ENCODE results near the gene MARCHF3. TPM values are rescaled to one million over a fixed set of nuclear protein-coding genes. Genes with fewer than 3 reads are reported as not detected.

The MARCHF3 gene
- total RNA-seq, 2 donors from 2014 or later: 10.4 to 34.1 TPM

GRCh38 chr5:127074466-127074865 lies 44.1 kb upstream of the MARCHF3 start:
- no peak for TF ChIP-seq CTCF (IDR thresholded peaks at IDR 0.05)
- DNase-seq (ENCODE audit: low spot score) (no peak), ATAC-seq (ENCODE audit: insufficient number of reproducible peaks, low FRiP score, low read depth) (no peak)
- Histone ChIP-seq H3K27ac (no peak overlapping the region), H3K9me3 (no peaks in the 10 kb centered on the region), H3K36me3 (no peaks in the 10 kb centered on the region), H3K4me3 (no peak overlapping the region), H3K4me1 (ENCODE audit: control insufficient read depth in 1 of 2, low read depth in 2 of 2) (no peaks in the 10 kb centered on the region), H3K27me3 (replicated peaks; ENCODE audit: insufficient read depth) (no peaks in the 10 kb centered on the region)

DNA sequence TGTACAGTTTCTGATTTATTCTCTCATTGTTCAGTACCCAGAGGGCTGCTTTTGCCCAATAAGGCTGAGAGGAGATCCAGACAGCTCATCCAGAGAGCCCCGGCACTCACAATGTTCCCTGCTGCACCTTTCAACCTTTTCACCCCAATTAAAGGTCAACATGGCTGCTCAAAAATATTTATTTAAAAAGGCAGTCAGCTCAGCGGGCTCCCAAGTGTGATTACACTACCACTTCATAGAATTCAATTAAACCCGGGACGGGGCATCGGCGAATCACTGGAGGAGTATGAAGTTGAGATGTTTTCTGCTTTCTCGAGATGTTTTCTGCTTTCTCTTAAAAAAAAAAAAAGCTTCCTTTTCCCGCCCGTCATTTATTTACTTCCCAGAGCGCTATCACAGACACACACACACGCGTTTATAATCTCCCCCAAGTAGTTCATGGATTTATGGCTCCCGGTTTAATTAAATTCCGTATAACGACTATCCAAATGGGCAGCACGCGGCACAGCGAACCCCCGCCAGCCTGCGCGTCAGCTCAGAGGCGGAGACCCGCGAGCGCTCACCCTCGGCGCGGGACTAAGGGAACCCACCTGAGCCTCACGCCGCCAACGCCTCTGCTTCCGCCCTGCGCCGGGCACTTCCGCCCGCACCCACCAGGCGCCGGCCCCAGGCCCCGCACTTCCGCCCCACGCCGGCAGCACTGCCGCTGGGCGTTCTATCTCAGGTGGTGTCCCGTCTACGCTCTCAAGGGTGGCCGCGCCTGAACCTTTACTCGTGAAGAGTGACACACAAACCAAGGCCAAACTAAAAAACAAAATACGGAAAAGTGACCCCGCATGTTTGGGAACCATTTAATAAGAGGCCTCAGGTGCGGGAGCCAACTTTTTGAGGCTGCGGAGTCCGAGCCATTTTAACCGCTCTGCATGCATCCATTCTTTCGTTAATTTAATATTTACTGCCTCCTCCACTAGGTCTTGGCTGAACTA lies 42.8 kb upstream of the MARCHF3 start, which contains the start of gene C5orf63:
C5orf63 (minus strand) TSS at position 642 of the 986 bp plus-strand sequence. CDS start 14,507 bp downstream, outside the sequence.
- Histone ChIP-seq H3K9me3 (no peaks in the 10 kb centered on the region), H3K27me3 (replicated peaks; ENCODE audit: insufficient read depth) (no peaks in the 10 kb centered on the region), H3K4me3 (peak within 1 kb of the TSS; percentile 72), H3K36me3 (no peaks in the 10 kb centered on the region), H3K27ac (no peak within 1 kb of the TSS), H3K4me1 (ENCODE audit: control insufficient read depth in 1 of 2, low read depth in 2 of 2) (no peaks in the 10 kb centered on the region)
- DNase-seq (ENCODE audit: low spot score) (no peak), ATAC-seq (ENCODE audit: insufficient number of reproducible peaks, low FRiP score, low read depth) (no peak)
- TF ChIP-seq CTCF (IDR thresholded peaks at IDR 0.05): peak; percentile 45

DNA sequence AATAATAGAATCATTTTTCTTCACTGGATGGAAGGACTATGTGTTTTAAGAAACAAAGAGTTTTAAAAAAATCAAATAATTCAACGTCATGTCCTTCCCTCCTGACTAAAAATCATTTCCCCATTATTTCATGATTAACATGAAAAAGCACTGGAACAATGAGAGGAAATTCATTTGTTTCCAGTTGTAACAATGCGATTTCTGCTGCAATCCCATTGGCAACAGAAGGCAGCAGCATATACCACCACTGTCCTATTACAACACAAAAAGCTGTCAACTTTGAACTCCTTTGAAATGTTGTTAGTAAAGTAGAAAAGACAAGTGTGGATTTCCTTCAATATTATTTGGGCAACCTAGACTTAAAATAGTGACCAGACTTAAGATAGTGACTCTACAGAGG lies 39.9 kb upstream of the MARCHF3 start:
- ATAC-seq (ENCODE audit: insufficient number of reproducible peaks, low FRiP score, low read depth): no peak

GRCh38 chr5:127068493-127069214 lies 38.3 kb upstream of the MARCHF3 start:
- Histone ChIP-seq H3K4me1 (ENCODE audit: control insufficient read depth in 1 of 2, low read depth in 2 of 2) (no peaks in the 10 kb centered on the region), H3K36me3 (no peaks in the 10 kb centered on the region), H3K27me3 (replicated peaks; ENCODE audit: insufficient read depth) (no peaks in the 10 kb centered on the region), H3K4me3 (no peak overlapping the region), H3K27ac (no peak overlapping the region), H3K9me3 (no peaks in the 10 kb centered on the region)
- DNase-seq (ENCODE audit: low spot score) (no peak), ATAC-seq (ENCODE audit: insufficient number of reproducible peaks, low FRiP score, low read depth) (no peak)
- no peak for TF ChIP-seq CTCF (IDR thresholded peaks at IDR 0.05)

More for the DNA sequence above, 39.9 kb upstream of the MARCHF3 start:
- Histone ChIP-seq H3K27me3 (replicated peaks; ENCODE audit: insufficient read depth) (no peaks in the 10 kb centered on the region), H3K4me3 (no peak overlapping the region), H3K36me3 (no peaks in the 10 kb centered on the region), H3K9me3 (no peaks in the 10 kb centered on the region), H3K4me1 (ENCODE audit: control insufficient read depth in 1 of 2, low read depth in 2 of 2) (no peaks in the 10 kb centered on the region), H3K27ac (no peak overlapping the region)
- no peak for TF ChIP-seq CTCF (IDR thresholded peaks at IDR 0.05)
- no peak for DNase-seq (ENCODE audit: low spot score)

GRCh38 chr5:127066721-127067120 lies 36.4 kb upstream of the MARCHF3 start:
- TF ChIP-seq CTCF (IDR thresholded peaks at IDR 0.05): no peak
- no peaks in the 10 kb centered on the region for H3K27me3 ChIP-seq (replicated peaks; ENCODE audit: insufficient read depth)
- H3K4me3 ChIP-seq: no peak overlapping the region
- no peaks in the 10 kb centered on the region for H3K36me3 ChIP-seq
- DNase-seq (ENCODE audit: low spot score) (no peak), ATAC-seq (ENCODE audit: insufficient number of reproducible peaks, low FRiP score, low read depth) (no peak)
- no peaks in the 10 kb centered on the region for H3K4me1 ChIP-seq (ENCODE audit: control insufficient read depth in 1 of 2, low read depth in 2 of 2)
- H3K27ac ChIP-seq: no peak overlapping the region
- H3K9me3 ChIP-seq: no peaks in the 10 kb centered on the region
